SK-N-SH treated with all-trans-retinoic acid at 6 μM for 48 hours (cell line): Measurements from ENCODE around the gene CD151.

Experiments used
- CSDC2 ChIP-seq: fragments of 250-450 bp; sonication (Bioruptor Pico); IDR thresholded peaks from 2 replicates; pipeline ENCODE4 v1.5.0; 2020; ENCODE audit warnings: mild to moderate bottlenecking, moderate library complexity
- ISL1 ChIP-seq: fragments of 250-450 bp; sonication (Bioruptor Pico); IDR thresholded peaks from 2 replicates; pipeline ENCODE4 v2.1.2; 2022; ENCODE audit warnings: mild to moderate bottlenecking, moderate library complexity
- ZFP3 ChIP-seq: fragments of 250-450 bp; sonication (Bioruptor Pico); IDR thresholded peaks from 2 replicates; pipeline ENCODE4 v1.5.0; 2020; ENCODE audit warnings: mild to moderate bottlenecking, moderate library complexity

DNA sequence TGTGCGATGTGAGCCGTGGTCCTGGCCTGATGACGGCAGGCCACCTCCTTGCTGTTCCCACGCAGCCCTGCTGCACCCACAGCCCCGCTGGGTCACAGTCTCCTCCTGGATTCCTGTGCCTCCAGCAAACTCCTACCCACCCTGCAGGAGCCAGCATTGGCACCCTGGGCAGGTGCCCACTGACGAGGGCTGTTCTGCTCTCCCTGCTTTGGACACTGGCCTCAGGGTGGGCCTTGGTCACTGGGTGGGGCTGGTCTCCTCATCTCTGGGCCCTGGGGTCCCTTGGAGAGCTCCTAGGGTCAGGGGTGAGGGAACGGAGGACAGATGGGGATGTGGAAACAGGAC is 22.6 kb downstream of the CD151 start:
- peak; percentile 90 for TF ChIP-seq ZFP3 (CRISPR knock-in tag)
- TF ChIP-seq ISL1 (CRISPR knock-in tag) = no peak
- TF ChIP-seq CSDC2 (CRISPR knock-in tag) = no peak
